Measurements from ENCODE around the gene LZIC.
"Not testable (repeated sequence)": the region's sequence is repeated elsewhere in the genome, so short reads cannot be mapped to it uniquely, and the experiment has no call there.

Gene LZIC

GRCh38 chr1:9942939-9943788 lies at the start of gene LZIC, which contains the start of gene NMNAT1:
TSS of gene LZIC (minus strand) at chr1:9943391. CDS start at chr1:9936619, 6,772 bp downstream.
TSS of gene NMNAT1 (plus strand) at chr1:9943475. CDS start at chr1:9972074, 28,599 bp downstream.
- peak; percentile 89 for DNase-seq (ENCODE audit: low spot score)

GRCh38 chr1:9992910-9993309 lies 49.7 kb upstream of the LZIC start:
- no peak for DNase-seq (ENCODE audit: low spot score)

- no peak for DNase-seq (ENCODE audit: low spot score)
These were observed 47.8 kb upstream of the LZIC start for GRCh38 chr1:9990944-9991343.

- DNase-seq (ENCODE audit: low spot score) = no peak
These were observed 46.6 kb upstream of the LZIC start for GRCh38 chr1:9989773-9990172.

- no peak for DNase-seq (ENCODE audit: low spot score)
These were observed 41.8 kb upstream of the LZIC start for GRCh38 chr1:9985001-9985400.

- DNase-seq (ENCODE audit: low spot score) = no peak
These were observed 41.1 kb upstream of the LZIC start for GRCh38 chr1:9984253-9984652.

GRCh38 chr1:9960706-9961562 lies 17.7 kb upstream of the LZIC start:
- no peak for DNase-seq (ENCODE audit: low spot score)

GRCh38 chr1:9960011-9960410 lies 16.8 kb upstream of the LZIC start:
- no peak for DNase-seq (ENCODE audit: low spot score)

GRCh38 chr1:9957726-9958125 lies 14.5 kb upstream of the LZIC start:
- DNase-seq (ENCODE audit: low spot score) = no peak

GRCh38 chr1:9946315-9946714 lies 3.1 kb upstream of the LZIC start:
- no peak for DNase-seq (ENCODE audit: low spot score)

- DNase-seq (ENCODE audit: low spot score) = peak; percentile 41
These were observed 722 bp downstream of the LZIC start for GRCh38 chr1:9942399-9942938.

- DNase-seq (ENCODE audit: low spot score) = no peak
These were observed 13.5 kb downstream of the LZIC start for GRCh38 chr1:9929431-9930385.

- DNase-seq (ENCODE audit: low spot score) = no peak
These were observed 15.9 kb downstream of the LZIC start for GRCh38 chr1:9927259-9927658.

- DNase-seq (ENCODE audit: low spot score) = no peak
These were observed 20.8 kb downstream of the LZIC start for GRCh38 chr1:9922342-9922741.

- no peak for DNase-seq (ENCODE audit: low spot score)
These were observed 22.6 kb downstream of the LZIC start for GRCh38 chr1:9920606-9921005.

GRCh38 chr1:9917901-9918300 lies 25.3 kb downstream of the LZIC start:
- no peak for DNase-seq (ENCODE audit: low spot score)

- DNase-seq (ENCODE audit: low spot score) = not testable (repeated sequence)
These were observed 25.7 kb downstream of the LZIC start for GRCh38 chr1:9917495-9917894.

- DNase-seq (ENCODE audit: low spot score) = no peak
These were observed 26.7 kb downstream of the LZIC start for GRCh38 chr1:9916452-9916851.

- DNase-seq (ENCODE audit: low spot score) = no peak
These were observed 28.6 kb downstream of the LZIC start for GRCh38 chr1:9914610-9914937.

- no peak for DNase-seq (ENCODE audit: low spot score)
These were observed 30.8 kb downstream of the LZIC start for GRCh38 chr1:9912264-9912936.

Data from CD4-positive, alpha-beta T cell treated with Interleukin-15 for 4 hours (primary cell).